OCI-LY1 (cell line): ENCODE measurements around the gene PRRC2B.

Source experiments
- H2AFZ ChIP-seq: fragments of 200-600 bp; sonication (generic), shearing (Covaris generic); 2 replicates; pipeline ENCODE4 v1.6.0; 2014; ENCODE audit warnings: antibody characterized with exemption, mild to moderate bottlenecking, low read length
- H3F3A ChIP-seq: fragments of 200-600 bp; sonication (generic), shearing (Covaris generic); 2 replicates; pipeline ENCODE4 v1.6.0; 2014; ENCODE audit warnings: mild to moderate bottlenecking, antibody characterized with exemption, low read length, moderate library complexity; ENCODE audit not compliant: insufficient read depth
- H3K27ac ChIP-seq: fragments of 200-600 bp; sonication (generic); 2 replicates; pipeline ENCODE4 v1.5.1; 2014; ENCODE audit warnings: low read length, mixed run types, mild to moderate bottlenecking, low read depth; ENCODE audit not compliant: poor library complexity, severe bottlenecking
- H3K27me3 ChIP-seq: fragments of 200-600 bp; sonication (generic); 2 replicates; pipeline ENCODE4 v1.6.0; 2014; ENCODE audit warnings: antibody characterized with exemption, mild to moderate bottlenecking, low read length, moderate library complexity; ENCODE audit not compliant: insufficient read depth
- H3K36me3 ChIP-seq: fragments of 200-600 bp; sonication (generic); 2 replicates; pipeline ENCODE4 v1.6.1; 2014; ENCODE audit warnings: mild to moderate bottlenecking, antibody characterized with exemption, low read length, moderate library complexity, mixed read lengths; ENCODE audit not compliant: insufficient read depth
- H3K4me1 ChIP-seq: fragments of 200-600 bp; sonication (generic); 2 replicates; pipeline ENCODE4 v1.5.1; 2014; ENCODE audit warnings: mild to moderate bottlenecking, low read length, moderate library complexity; ENCODE audit not compliant: insufficient read depth, severe bottlenecking
- H3K4me2 ChIP-seq: fragments of 200-600 bp; sonication (generic), shearing (Covaris generic); 2 replicates; pipeline ENCODE4 v1.6.1; 2014; ENCODE audit warnings: low read length
- H3K4me3 ChIP-seq: fragments of 200-600 bp; sonication (generic); 2 replicates; pipeline ENCODE4 v1.5.1; 2014; ENCODE audit warnings: low read length, low read depth, mild to moderate bottlenecking, mixed read lengths; ENCODE audit not compliant: poor library complexity, severe bottlenecking
- H3K79me2 ChIP-seq: fragments of 200-600 bp; shearing (Covaris generic); 2 replicates; pipeline ENCODE4 v1.6.1; 2016; ENCODE audit warnings: mixed run types, low read length, mixed read lengths; ENCODE audit not compliant: insufficient read depth
- H3K9ac ChIP-seq: fragments of 200-600 bp; sonication (generic), shearing (Covaris generic); 2 replicates; pipeline ENCODE4 v1.6.1; 2014; ENCODE audit warnings: mild to moderate bottlenecking, low read length, mixed read lengths
- H3K9me2 ChIP-seq: fragments of 200-600 bp; sonication (generic), shearing (Covaris generic); 2 replicates; pipeline ENCODE4 v1.6.1; 2014; ENCODE audit warnings: low read depth, mild to moderate bottlenecking, low read length, mixed read lengths
- H3K9me3 ChIP-seq: fragments of 200-600 bp; shearing (Covaris generic); 2 replicates; pipeline ENCODE4 v1.6.1; 2014; ENCODE audit warnings: low read length, mixed read lengths
- H4K20me1 ChIP-seq: fragments of 200-600 bp; sonication (generic), shearing (Covaris generic); 2 replicates; pipeline ENCODE4 v1.6.0; 2016; ENCODE audit warnings: mild to moderate bottlenecking, low read length; ENCODE audit not compliant: insufficient read depth
- EZH2 ChIP-seq: fragments of 200-600 bp; sonication (generic), shearing (Covaris generic); IDR thresholded peaks from 2 replicates; pipeline ENCODE4 v1.8.0; 2017; ENCODE audit warnings: borderline replicate concordance, mixed run types, mild to moderate bottlenecking, antibody characterized with exemption, low read length, moderate library complexity, mixed read lengths
- TF ChIP-seq, protein P1 (sequence below): fragments of 200-600 bp; sonication (generic), shearing (Covaris generic); IDR thresholded peaks from 2 replicates; pipeline ENCODE4 v1.5.1; 2017; ENCODE audit warnings: mild to moderate bottlenecking, antibody characterized with exemption, low read length, moderate library complexity, mixed read lengths

PRRC2B gene

GRCh38 chr9:131468031-131468430 is 74.1 kb downstream of the PRRC2B start:
- no peaks in the 10 kb centered on the region for H3K4me1 ChIP-seq
- no peaks in the 10 kb centered on the region for H3K27me3 ChIP-seq
- H3K9me3 ChIP-seq: no peaks in the 10 kb centered on the region
- H3K36me3 ChIP-seq: peaks cover 96% of the 10 kb centered on the region
- H2AFZ ChIP-seq: no peak overlapping the region
- TF ChIP-seq, protein P1, sequence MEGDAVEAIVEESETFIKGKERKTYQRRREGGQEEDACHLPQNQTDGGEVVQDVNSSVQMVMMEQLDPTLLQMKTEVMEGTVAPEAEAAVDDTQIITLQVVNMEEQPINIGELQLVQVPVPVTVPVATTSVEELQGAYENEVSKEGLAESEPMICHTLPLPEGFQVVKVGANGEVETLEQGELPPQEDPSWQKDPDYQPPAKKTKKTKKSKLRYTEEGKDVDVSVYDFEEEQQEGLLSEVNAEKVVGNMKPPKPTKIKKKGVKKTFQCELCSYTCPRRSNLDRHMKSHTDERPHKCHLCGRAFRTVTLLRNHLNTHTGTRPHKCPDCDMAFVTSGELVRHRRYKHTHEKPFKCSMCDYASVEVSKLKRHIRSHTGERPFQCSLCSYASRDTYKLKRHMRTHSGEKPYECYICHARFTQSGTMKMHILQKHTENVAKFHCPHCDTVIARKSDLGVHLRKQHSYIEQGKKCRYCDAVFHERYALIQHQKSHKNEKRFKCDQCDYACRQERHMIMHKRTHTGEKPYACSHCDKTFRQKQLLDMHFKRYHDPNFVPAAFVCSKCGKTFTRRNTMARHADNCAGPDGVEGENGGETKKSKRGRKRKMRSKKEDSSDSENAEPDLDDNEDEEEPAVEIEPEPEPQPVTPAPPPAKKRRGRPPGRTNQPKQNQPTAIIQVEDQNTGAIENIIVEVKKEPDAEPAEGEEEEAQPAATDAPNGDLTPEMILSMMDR: no peak
- no peak for TF ChIP-seq EZH2
- H3K4me3 ChIP-seq: no peak overlapping the region
- no peak overlapping the region for H3K9ac ChIP-seq
- H3K9me2 ChIP-seq: no peaks in the 10 kb centered on the region
- peaks cover 3% of the 10 kb centered on the region; the same call in 1 of the 2 replicates for H3K79me2 ChIP-seq
- H3F3A ChIP-seq: no peaks in the 10 kb centered on the region
- H4K20me1 ChIP-seq: no peaks in the 10 kb centered on the region
- no peak overlapping the region for H3K4me2 ChIP-seq
- H3K27ac ChIP-seq: no peak overlapping the region

- no peak overlapping the region for H2AFZ ChIP-seq
- TF ChIP-seq, protein P1: no peak
- TF ChIP-seq EZH2: no peak
Measured at GRCh38 chr9:131469356-131469755, 75.5 kb downstream of the PRRC2B start.

GRCh38 chr9:131469951-131470350 is 76.1 kb downstream of the PRRC2B start:
- no peak overlapping the region for H2AFZ ChIP-seq
- H3K36me3 ChIP-seq: peaks cover 96% of the 10 kb centered on the region
- no peak overlapping the region for H3K4me3 ChIP-seq
- H3F3A ChIP-seq: no peaks in the 10 kb centered on the region
- no peaks in the 10 kb centered on the region for H3K4me1 ChIP-seq
- no peak for TF ChIP-seq EZH2
- TF ChIP-seq, protein P1: no peak
- H3K9me3 ChIP-seq: no peaks in the 10 kb centered on the region
- no peaks in the 10 kb centered on the region for H3K27me3 ChIP-seq
- no peaks in the 10 kb centered on the region for H3K9me2 ChIP-seq
- no peak overlapping the region for H3K9ac ChIP-seq
- no peak overlapping the region for H3K4me2 ChIP-seq
- peaks cover 3% of the 10 kb centered on the region; the same call in 1 of the 2 replicates for H3K79me2 ChIP-seq
- no peaks in the 10 kb centered on the region for H4K20me1 ChIP-seq
- H3K27ac ChIP-seq: no peak overlapping the region

More at GRCh38 chr9:131469356-131469755, 75.5 kb downstream of the PRRC2B start:
- no peaks in the 10 kb centered on the region for H4K20me1 ChIP-seq
- H3K4me1 ChIP-seq: no peaks in the 10 kb centered on the region
- no peaks in the 10 kb centered on the region for H3K27me3 ChIP-seq
- no peaks in the 10 kb centered on the region for H3F3A ChIP-seq
- H3K9me2 ChIP-seq: no peaks in the 10 kb centered on the region
- no peak overlapping the region for H3K9ac ChIP-seq
- peaks cover 96% of the 10 kb centered on the region for H3K36me3 ChIP-seq
- no peaks in the 10 kb centered on the region for H3K9me3 ChIP-seq
- no peak overlapping the region for H3K4me3 ChIP-seq
- no peak overlapping the region for H3K4me2 ChIP-seq
- H3K27ac ChIP-seq: no peak overlapping the region
- H3K79me2 ChIP-seq: peaks cover 3% of the 10 kb centered on the region; the same call in 1 of the 2 replicates
